ENCODE results near the gene CTTN.

The CTTN gene

DNA sequence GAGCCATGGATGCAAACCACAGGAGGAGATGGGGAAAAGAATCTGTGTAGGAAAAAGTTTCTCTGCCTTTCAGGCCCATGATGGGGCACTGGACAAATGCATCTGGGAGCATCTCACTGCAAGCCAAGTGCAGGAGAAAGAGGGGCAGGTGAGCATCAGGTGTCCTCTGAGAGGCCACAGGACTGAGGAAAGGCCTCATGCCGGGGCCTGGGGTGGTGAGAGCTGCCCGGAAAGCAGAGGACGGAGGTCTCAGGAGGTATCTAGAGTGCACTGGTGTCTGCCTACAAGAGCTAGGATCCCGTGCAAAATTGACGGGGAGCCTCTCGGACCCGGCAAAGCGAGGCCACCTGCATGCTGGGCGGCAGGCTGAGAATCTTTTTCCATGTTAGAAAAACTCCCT is 73.9 kb downstream of the CTTN start:
- no peaks in the 10 kb centered on the region for H3K9me3 ChIP-seq (ENCODE audit: insufficient read depth, low read length)
- no peaks in the 10 kb centered on the region for H3K27me3 ChIP-seq (ENCODE audit: insufficient read depth, insufficient read length)
- no peak for TF ChIP-seq SUZ12 (IDR thresholded peaks at IDR 0.05; ENCODE audit: extremely low read depth, insufficient read depth, insufficient read length)
- no peak for TF ChIP-seq ZNF274 (IDR thresholded peaks at IDR 0.05; ENCODE audit: low read depth, low read length)
- TF ChIP-seq YY1 (IDR thresholded peaks at IDR 0.05; ENCODE audit: insufficient read depth, insufficient read length): no peak

DNA sequence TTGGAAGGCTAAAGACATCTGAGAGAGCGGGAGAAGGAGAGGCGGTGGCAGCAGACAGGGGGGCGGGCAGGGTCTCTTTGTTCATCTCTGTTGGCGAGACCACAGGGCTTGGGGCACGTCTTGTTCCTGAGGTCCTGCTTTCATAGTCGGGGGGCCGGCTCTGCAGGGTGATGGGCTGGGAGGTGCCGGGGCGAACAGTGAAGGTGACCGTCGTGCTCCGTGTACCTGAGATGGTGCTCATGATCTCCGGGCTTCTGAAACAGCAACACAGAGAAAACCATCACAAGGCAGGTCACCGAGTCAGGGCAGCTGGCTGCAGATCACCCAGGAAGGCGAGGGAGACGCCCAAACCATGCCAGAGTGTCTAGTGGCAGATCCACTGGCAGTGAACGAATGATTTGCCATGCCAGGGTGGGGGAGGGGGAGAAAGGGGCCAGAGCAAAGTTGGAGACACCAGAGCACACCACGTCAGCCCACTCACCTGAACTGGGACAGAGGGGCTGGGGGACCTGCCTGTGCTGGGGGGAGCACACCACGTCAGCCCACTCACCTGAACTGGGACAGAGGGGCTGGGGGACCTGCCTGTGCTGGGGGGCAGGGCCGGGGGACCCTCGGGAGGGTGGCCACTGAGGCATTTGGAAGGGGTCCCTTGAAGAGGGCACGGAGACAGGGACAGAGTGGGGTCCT is 75.0 kb downstream of the CTTN start:
- Histone ChIP-seq H3K4me3 (ENCODE audit: insufficient read length, low read depth) (no peak overlapping the region), H3K4me1 (ENCODE audit: insufficient read depth, insufficient read length) (no peaks in the 10 kb centered on the region), H3K36me3 (ENCODE audit: insufficient read depth, insufficient read length, low read length) (no peaks in the 10 kb centered on the region), H3K9ac (ENCODE audit: insufficient read length, low read depth) (no peak overlapping the region), H3K27me3 (ENCODE audit: insufficient read depth, insufficient read length) (no peaks in the 10 kb centered on the region), H3K9me3 (ENCODE audit: insufficient read depth, low read length) (no peaks in the 10 kb centered on the region)
- no peak for TF ChIP-seq YY1 (IDR thresholded peaks at IDR 0.05; ENCODE audit: insufficient read depth, insufficient read length)
- no peak for DNase-seq (ENCODE audit: low read depth, low spot score)

More for the DNA sequence above, 73.9 kb downstream of the CTTN start:
- H3K4me3 ChIP-seq (ENCODE audit: insufficient read length, low read depth): no peak overlapping the region
- no peak for DNase-seq (ENCODE audit: low read depth, low spot score)
- no peaks in the 10 kb centered on the region for H3K4me1 ChIP-seq (ENCODE audit: insufficient read depth, insufficient read length)
- no peak overlapping the region for H3K9ac ChIP-seq (ENCODE audit: insufficient read length, low read depth)
- no peaks in the 10 kb centered on the region for H3K36me3 ChIP-seq (ENCODE audit: insufficient read depth, insufficient read length, low read length)

GRCh38 chr11:70473873-70474690 is 75.8 kb downstream of the CTTN start:
- H3K27me3 ChIP-seq (ENCODE audit: insufficient read depth, insufficient read length): no peaks in the 10 kb centered on the region
- H3K4me1 ChIP-seq (ENCODE audit: insufficient read depth, insufficient read length): no peaks in the 10 kb centered on the region
- DNase-seq (ENCODE audit: low read depth, low spot score): no peak
- no peaks in the 10 kb centered on the region for H3K36me3 ChIP-seq (ENCODE audit: insufficient read depth, insufficient read length, low read length)
- TF ChIP-seq ZNF274 (IDR thresholded peaks at IDR 0.05; ENCODE audit: low read depth, low read length): no peak
- TF ChIP-seq SUZ12 (IDR thresholded peaks at IDR 0.05; ENCODE audit: extremely low read depth, insufficient read depth, insufficient read length): no peak
- no peak for TF ChIP-seq YY1 (IDR thresholded peaks at IDR 0.05; ENCODE audit: insufficient read depth, insufficient read length)
- no peak overlapping the region for H3K9ac ChIP-seq (ENCODE audit: insufficient read length, low read depth)
- H3K4me3 ChIP-seq (ENCODE audit: insufficient read length, low read depth): no peak overlapping the region
- no peaks in the 10 kb centered on the region for H3K9me3 ChIP-seq (ENCODE audit: insufficient read depth, low read length)

DNA sequence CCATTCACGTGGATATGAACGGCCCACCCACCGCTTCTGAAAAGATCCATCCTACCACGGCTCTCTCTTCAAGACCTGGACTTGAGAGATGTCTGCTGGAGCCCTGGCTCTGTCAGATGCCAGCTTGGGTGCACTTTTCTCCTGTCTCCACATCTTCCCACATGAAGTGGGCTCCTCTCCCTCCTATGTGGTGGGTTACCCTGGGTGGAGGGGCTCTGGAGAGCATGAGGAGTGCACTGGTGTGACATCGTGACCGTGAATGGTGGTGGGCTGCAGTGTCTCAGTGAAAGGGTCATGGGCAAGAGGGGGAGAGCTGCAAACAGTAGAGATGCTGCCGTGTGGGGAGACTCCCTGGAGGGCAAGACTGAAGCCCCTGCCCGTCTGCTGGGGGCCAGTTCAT is 76.4 kb downstream of the CTTN start:
- TF ChIP-seq SUZ12 (IDR thresholded peaks at IDR 0.05; ENCODE audit: extremely low read depth, insufficient read depth, insufficient read length) (no peak), ZNF274 (IDR thresholded peaks at IDR 0.05; ENCODE audit: low read depth, low read length) (no peak), YY1 (IDR thresholded peaks at IDR 0.05; ENCODE audit: insufficient read depth, insufficient read length) (no peak)
- no peaks in the 10 kb centered on the region for H3K36me3 ChIP-seq (ENCODE audit: insufficient read depth, insufficient read length, low read length)

GRCh38 chr11:70476669-70477068 is 78.3 kb downstream of the CTTN start:
- no peak for DNase-seq (ENCODE audit: low read depth, low spot score)
- H3K27me3 ChIP-seq (ENCODE audit: insufficient read depth, insufficient read length): no peaks in the 10 kb centered on the region
- no peaks in the 10 kb centered on the region for H3K36me3 ChIP-seq (ENCODE audit: insufficient read depth, insufficient read length, low read length)
- TF ChIP-seq YY1 (IDR thresholded peaks at IDR 0.05; ENCODE audit: insufficient read depth, insufficient read length) (no peak), SUZ12 (IDR thresholded peaks at IDR 0.05; ENCODE audit: extremely low read depth, insufficient read depth, insufficient read length) (no peak), ZNF274 (IDR thresholded peaks at IDR 0.05; ENCODE audit: low read depth, low read length) (no peak)
- no peaks in the 10 kb centered on the region for H3K4me1 ChIP-seq (ENCODE audit: insufficient read depth, insufficient read length)
- H3K4me3 ChIP-seq (ENCODE audit: insufficient read length, low read depth): no peak overlapping the region
- no peaks in the 10 kb centered on the region for H3K9me3 ChIP-seq (ENCODE audit: insufficient read depth, low read length)
- no peak overlapping the region for H3K9ac ChIP-seq (ENCODE audit: insufficient read length, low read depth)

More for the DNA sequence above, 76.4 kb downstream of the CTTN start:
- Histone ChIP-seq H3K4me1 (ENCODE audit: insufficient read depth, insufficient read length) (no peaks in the 10 kb centered on the region), H3K9me3 (ENCODE audit: insufficient read depth, low read length) (no peaks in the 10 kb centered on the region), H3K27me3 (ENCODE audit: insufficient read depth, insufficient read length) (no peaks in the 10 kb centered on the region), H3K4me3 (ENCODE audit: insufficient read length, low read depth) (no peak overlapping the region), H3K9ac (ENCODE audit: insufficient read length, low read depth) (no peak overlapping the region)
- no peak for DNase-seq (ENCODE audit: low read depth, low spot score)

DNA sequence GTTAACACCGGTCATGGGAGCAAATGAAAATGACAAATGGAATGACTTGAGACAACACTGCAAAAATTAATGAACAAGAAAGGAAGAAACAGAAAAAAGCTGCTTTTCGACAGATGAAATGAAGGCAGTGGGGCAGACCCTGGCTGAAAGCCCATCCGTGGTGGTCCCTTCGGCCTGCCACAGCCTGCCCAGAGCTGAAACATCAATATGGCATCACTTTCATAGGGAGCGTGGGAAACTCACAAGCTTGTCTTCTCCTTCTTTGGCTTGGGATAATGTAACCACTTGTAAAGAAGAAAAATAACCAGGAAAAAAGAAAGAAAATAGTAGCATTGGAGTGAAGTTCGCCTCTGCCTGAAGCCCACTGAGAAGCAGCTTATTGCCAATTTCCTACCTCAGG is 78.8 kb downstream of the CTTN start:
- TF ChIP-seq SUZ12 (IDR thresholded peaks at IDR 0.05; ENCODE audit: extremely low read depth, insufficient read depth, insufficient read length) (no peak), ZNF274 (IDR thresholded peaks at IDR 0.05; ENCODE audit: low read depth, low read length) (no peak), YY1 (IDR thresholded peaks at IDR 0.05; ENCODE audit: insufficient read depth, insufficient read length) (no peak)
- Histone ChIP-seq H3K4me1 (ENCODE audit: insufficient read depth, insufficient read length) (peaks cover 4% of the 10 kb centered on the region), H3K9me3 (ENCODE audit: insufficient read depth, low read length) (no peaks in the 10 kb centered on the region), H3K9ac (ENCODE audit: insufficient read length, low read depth) (no peak overlapping the region), H3K36me3 (ENCODE audit: insufficient read depth, insufficient read length, low read length) (no peaks in the 10 kb centered on the region), H3K27me3 (ENCODE audit: insufficient read depth, insufficient read length) (no peaks in the 10 kb centered on the region), H3K4me3 (ENCODE audit: insufficient read length, low read depth) (no peak overlapping the region)
- no peak for DNase-seq (ENCODE audit: low read depth, low spot score)

DNA sequence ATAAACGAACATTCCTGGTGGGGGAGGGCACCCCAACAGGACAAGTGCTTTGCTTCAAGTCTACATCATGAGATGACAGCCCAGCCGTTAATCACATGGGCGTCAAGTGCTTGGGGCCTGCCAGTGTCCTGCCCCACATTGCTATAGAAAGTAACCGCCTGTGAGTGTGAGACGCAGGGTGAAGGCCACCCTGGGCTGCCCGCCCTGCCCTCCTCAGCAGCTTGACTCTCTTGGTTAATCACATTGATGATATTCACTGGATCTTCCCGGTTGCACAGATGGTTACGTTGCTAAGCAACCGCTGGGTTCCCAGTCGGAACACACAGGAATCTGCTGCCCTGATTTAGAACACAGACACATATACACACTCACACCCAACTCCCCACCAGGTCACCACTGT is 79.3 kb downstream of the CTTN start:
- peaks cover 6% of the 10 kb centered on the region for H3K4me1 ChIP-seq (ENCODE audit: insufficient read depth, insufficient read length)
- no peak overlapping the region for H3K4me3 ChIP-seq (ENCODE audit: insufficient read length, low read depth)
- TF ChIP-seq ZNF274 (IDR thresholded peaks at IDR 0.05; ENCODE audit: low read depth, low read length) (no peak), YY1 (IDR thresholded peaks at IDR 0.05; ENCODE audit: insufficient read depth, insufficient read length) (no peak), SUZ12 (IDR thresholded peaks at IDR 0.05; ENCODE audit: extremely low read depth, insufficient read depth, insufficient read length) (no peak)
- no peaks in the 10 kb centered on the region for H3K36me3 ChIP-seq (ENCODE audit: insufficient read depth, insufficient read length, low read length)
- no peaks in the 10 kb centered on the region for H3K27me3 ChIP-seq (ENCODE audit: insufficient read depth, insufficient read length)
- no peak overlapping the region for H3K9ac ChIP-seq (ENCODE audit: insufficient read length, low read depth)
- H3K9me3 ChIP-seq (ENCODE audit: insufficient read depth, low read length): no peaks in the 10 kb centered on the region
- no peak for DNase-seq (ENCODE audit: low read depth, low spot score)

Data from NT2/D1 (cell line).